ENCODE measurements around the gene DYNC1H1. TPM values are rescaled to one million over a fixed set of nuclear protein-coding genes. Genes with fewer than 3 reads are reported as not detected.

DYNC1H1 gene
- total RNA-seq, 1 experiment from 2014 or later: 438 TPM

GRCh38 chr14:101922866-101923265, 41.5 kb upstream of the DYNC1H1 start (continued):
- TF ChIP-seq ZNF138 (CRISPR knock-in tag; conservative IDR thresholded peaks at IDR 0.05) (no peak), RORB (CRISPR knock-in tag; IDR thresholded peaks at IDR 0.05) (no peak), FOXP4 (CRISPR knock-in tag; IDR thresholded peaks at IDR 0.05) (no peak), PRDM15 (CRISPR knock-in tag; IDR thresholded peaks at IDR 0.05) (no peak)

GRCh38 chr14:101925152-101925551, 39.2 kb upstream of the DYNC1H1 start:
- ATAC-seq (no peak), DNase-seq (ENCODE audit: low spot score) (no peak)
- Mint-ChIP-seq H3K36me3 (peaks cover 11% of the 10 kb centered on the region), H3K4me1 (peaks cover 13% of the 10 kb centered on the region), H3K27ac (no peak overlapping the region), H3K9me3 (no peaks in the 10 kb centered on the region), H3K27me3 (ENCODE audit: low read depth) (no peaks in the 10 kb centered on the region), H3K4me3 (no peak overlapping the region)
- TF ChIP-seq ZSCAN18 (CRISPR knock-in tag; IDR thresholded peaks at IDR 0.05): no peak
- TF ChIP-seq KAT7 (CRISPR knock-in tag; IDR thresholded peaks at IDR 0.05; ENCODE audit: borderline replicate concordance): no peak
- no peak for TF ChIP-seq FOXP1 (CRISPR knock-in tag; IDR thresholded peaks at IDR 0.05; ENCODE audit: borderline replicate concordance)
- TF ChIP-seq ZNF138 (CRISPR knock-in tag; conservative IDR thresholded peaks at IDR 0.05): no peak
- TF ChIP-seq TP53 (CRISPR knock-in tag; IDR thresholded peaks at IDR 0.05): no peak
- no peak for TF ChIP-seq ARID4B (CRISPR knock-in tag; IDR thresholded peaks at IDR 0.05; ENCODE audit: borderline replicate concordance)
- TF ChIP-seq ATF6 (CRISPR knock-in tag; IDR thresholded peaks at IDR 0.05): no peak
- TF ChIP-seq ZNF281 (CRISPR knock-in tag; IDR thresholded peaks at IDR 0.05): no peak
- POLR2A ChIA-PET: no interaction called here
- CTCF ChIA-PET: no interaction called here
